HG03457 (cell line): ENCODE results near the gene CDC23.
"Not testable (repeated sequence)": the region's sequence is repeated elsewhere in the genome, so short reads cannot be mapped to it uniquely, and the experiment has no call there.

Experiments used
- ATAC-seq: cut with Tn5 transposase; IDR thresholded peaks from one replicate; pipeline ENCODE4 v1.9.1; 2021; ENCODE audit warnings: moderate number of reproducible peaks; ENCODE audit not compliant: unreplicated experiment

Gene CDC23

DNA sequence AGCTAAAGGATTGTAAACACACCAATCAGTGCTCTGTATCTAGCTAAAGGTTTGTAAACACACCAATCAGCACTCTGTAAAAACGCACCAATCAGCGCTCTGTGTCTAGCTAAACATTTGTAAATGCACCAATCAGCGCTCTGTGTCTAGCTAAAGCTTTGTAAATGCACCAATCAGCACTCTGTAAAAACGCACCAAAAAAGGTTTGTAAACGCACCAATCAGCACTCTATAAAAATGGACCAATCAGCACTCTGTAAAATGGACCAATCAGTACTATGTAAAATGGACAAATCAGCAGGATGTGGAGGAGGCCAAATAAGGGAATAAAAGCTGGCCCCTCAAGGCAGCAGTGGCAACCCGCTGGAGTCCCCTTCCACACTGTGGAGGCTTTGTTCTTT lies 69.5 kb downstream of the CDC23 start:
- ATAC-seq = not testable (repeated sequence)

DNA sequence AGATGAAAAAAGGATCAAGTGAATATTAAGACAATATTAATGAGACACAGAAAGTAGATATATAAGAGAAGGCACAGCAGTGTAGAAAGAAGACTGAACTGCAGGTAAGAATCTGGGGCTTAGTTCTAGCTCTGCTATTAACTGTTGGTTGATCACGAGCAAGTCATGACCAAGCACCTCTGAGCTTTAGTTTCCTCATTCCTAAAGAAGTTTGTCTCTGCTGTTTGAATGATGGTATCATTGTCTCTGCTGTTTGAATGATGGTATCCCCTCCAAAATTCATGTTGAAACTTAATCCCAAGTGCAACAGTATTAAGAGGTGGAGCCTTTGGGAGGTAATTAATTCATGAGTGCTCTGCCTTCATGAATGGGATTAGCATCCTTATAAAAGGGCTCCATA lies 71.4 kb downstream of the CDC23 start:
- ATAC-seq = no peak

DNA sequence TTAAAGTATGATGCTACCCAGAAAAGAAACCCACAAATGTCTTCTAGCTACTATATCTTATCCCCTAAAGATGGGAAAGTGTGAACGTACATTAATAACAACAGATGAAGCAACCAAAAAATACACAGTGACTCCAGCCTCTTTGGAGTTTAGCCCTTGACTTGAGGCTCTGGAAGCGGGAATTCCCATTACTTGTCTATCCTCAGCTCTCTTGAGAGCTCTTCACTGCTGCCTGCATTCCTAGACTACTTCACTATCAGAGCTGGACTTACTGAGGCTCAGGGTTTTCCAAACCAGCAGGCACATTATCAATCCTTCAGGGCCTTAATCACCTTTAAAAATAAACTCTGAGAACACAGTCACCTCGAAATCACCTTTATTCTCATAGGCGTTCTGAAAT lies 72.9 kb downstream of the CDC23 start:
- ATAC-seq = no peak

DNA sequence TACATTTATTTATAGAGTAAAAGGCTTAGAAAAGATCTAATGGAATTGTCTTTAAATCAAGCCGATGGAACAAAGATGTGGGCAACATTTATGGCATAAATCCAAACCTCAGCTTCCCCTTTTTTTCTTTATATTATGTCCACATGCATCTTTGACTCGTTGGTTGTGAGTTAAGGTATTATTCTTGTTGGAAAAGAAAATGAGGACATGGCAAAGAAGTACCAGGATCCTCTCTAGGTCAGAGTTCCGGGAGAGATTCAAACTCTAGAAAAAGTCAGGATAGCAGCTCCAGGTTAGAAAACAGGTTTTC lies 73.4 kb downstream of the CDC23 start:
- ATAC-seq = no peak

DNA sequence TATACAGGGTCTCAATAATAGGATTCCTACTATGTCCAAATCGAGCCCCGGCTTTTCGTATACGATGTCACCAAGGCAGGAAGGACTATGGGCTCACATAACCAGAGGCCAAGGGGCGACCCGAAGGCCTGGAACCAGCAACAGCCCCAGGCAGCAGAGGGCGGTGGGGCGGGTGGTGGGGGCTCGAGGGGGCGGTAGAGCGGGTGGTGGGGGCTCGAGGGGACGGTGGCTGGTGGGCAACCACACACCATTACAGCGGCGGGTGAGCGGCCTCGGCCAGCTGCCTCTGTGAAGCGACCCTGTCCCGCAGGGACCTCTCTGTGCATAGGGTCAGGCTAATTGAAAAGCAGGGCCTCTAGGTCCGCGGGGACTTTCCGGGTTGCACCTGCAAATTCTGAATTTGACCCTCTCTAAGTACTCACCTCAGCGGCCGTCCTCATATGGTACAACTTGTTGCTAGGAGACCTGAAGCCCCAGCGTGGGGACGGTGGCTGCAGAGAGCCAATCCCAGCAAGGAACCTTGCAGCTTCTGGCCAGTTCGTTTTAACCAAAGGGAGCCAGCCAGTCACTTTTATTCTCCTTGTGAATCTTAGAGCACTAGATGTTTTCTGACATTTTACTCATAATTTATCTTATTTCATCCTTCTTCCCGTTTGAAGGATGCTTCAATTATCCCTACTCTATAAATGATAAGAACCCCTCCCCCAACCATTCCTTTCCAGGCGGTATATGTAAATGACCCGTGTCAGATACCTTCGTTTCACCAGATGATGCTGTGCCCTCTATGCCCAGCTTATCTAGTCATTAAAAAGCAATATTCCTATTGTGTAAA lies 74.0 kb downstream of the CDC23 start, which contains the start of gene NME5:
NME5 (minus strand) TSS at position 480 of the 832 bp plus-strand sequence. CDS start 648 bp downstream, outside the sequence.
- no peak for ATAC-seq
